Measurements from ENCODE around the gene AMIGO2. TPM values are rescaled to one million over a fixed set of nuclear protein-coding genes. Genes with fewer than 3 reads are reported as not detected.
"Not testable (repeated sequence)": the region's sequence is repeated elsewhere in the genome, so short reads cannot be mapped to it uniquely, and the experiment has no call there.

The AMIGO2 gene
- total RNA-seq, 1 donor from 2014 or later, result 2.3 TPM

DNA sequence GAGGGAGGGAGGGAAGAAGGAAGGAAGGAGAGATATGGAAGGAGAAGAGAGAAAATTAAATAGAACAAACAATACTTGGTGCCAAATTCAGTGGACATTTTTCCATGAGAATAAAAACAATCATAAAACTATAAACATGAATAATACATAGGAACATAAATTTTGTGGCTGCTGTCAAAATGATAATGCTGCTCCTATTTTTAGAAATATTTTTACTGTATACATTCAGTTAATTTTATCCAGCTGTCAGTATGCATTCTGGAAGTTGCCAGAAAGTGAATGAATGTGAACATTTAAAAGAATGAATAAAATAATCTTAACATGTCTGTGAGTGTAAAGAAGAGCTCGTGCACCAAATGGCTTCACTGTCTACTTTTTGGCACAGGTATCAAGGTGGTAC lies 14.2 kb downstream of the AMIGO2 start:
- Histone ChIP-seq H3K9me3 (replicated peaks) (no peaks in the 10 kb centered on the region), H3K4me3 (no peak overlapping the region), H3K27me3 (ENCODE audit: low read depth) (no peaks in the 10 kb centered on the region), H3K27ac (replicated peaks) (no peak overlapping the region), H3K4me1 (peaks cover 7% of the 10 kb centered on the region), H3K36me3 (no peaks in the 10 kb centered on the region)
- intact Hi-C loops (cut with micrococcal nuclease), result no loop called here
- TF ChIP-seq, protein P1, sequence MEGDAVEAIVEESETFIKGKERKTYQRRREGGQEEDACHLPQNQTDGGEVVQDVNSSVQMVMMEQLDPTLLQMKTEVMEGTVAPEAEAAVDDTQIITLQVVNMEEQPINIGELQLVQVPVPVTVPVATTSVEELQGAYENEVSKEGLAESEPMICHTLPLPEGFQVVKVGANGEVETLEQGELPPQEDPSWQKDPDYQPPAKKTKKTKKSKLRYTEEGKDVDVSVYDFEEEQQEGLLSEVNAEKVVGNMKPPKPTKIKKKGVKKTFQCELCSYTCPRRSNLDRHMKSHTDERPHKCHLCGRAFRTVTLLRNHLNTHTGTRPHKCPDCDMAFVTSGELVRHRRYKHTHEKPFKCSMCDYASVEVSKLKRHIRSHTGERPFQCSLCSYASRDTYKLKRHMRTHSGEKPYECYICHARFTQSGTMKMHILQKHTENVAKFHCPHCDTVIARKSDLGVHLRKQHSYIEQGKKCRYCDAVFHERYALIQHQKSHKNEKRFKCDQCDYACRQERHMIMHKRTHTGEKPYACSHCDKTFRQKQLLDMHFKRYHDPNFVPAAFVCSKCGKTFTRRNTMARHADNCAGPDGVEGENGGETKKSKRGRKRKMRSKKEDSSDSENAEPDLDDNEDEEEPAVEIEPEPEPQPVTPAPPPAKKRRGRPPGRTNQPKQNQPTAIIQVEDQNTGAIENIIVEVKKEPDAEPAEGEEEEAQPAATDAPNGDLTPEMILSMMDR (IDR thresholded peaks at IDR 0.05; ENCODE audit: borderline replicate concordance), result no peak
- DNase-seq, result no peak

DNA sequence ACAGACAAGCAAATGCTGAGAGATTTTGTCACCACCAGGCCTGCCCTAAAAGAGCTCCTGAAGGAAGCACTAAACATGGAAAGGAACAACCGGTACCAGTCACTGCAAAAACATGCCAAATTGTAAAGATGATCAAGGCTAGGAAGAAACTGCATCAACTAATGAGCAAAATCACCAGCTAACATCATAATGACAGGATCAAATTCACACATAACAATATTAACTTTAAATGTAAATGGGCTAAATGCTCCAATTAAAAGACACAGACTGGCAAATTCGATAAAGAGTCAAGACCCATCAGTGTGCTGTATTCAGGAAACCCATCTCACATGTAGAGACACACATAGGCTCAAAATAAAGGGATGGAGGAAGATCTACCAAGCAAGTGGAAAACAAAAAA lies 21.1 kb downstream of the AMIGO2 start:
- H3K4me3 ChIP-seq; intact Hi-C loops (cut with micrococcal nuclease); H3K4me1 ChIP-seq; H3K36me3 ChIP-seq; H3K27me3 ChIP-seq (ENCODE audit: low read depth); H3K27ac ChIP-seq (replicated peaks); DNase-seq: not testable (repeated sequence)
- peaks cover 11% of the 10 kb centered on the region for H3K9me3 ChIP-seq (replicated peaks)

GRCh38 chr12:47056944-47057343 lies 22.8 kb downstream of the AMIGO2 start:
- H3K36me3 ChIP-seq; H3K4me1 ChIP-seq; H3K4me3 ChIP-seq; intact Hi-C loops (cut with micrococcal nuclease); H3K27ac ChIP-seq (replicated peaks); DNase-seq; H3K27me3 ChIP-seq (ENCODE audit: low read depth): not testable (repeated sequence)
- H3K9me3 ChIP-seq (replicated peaks), result peaks cover 17% of the 10 kb centered on the region

GRCh38 chr12:47055856-47056255 lies 23.9 kb downstream of the AMIGO2 start:
- H3K36me3 ChIP-seq; H3K4me1 ChIP-seq; H3K4me3 ChIP-seq; intact Hi-C loops (cut with micrococcal nuclease); H3K27ac ChIP-seq (replicated peaks); H3K27me3 ChIP-seq (ENCODE audit: low read depth); DNase-seq: not testable (repeated sequence)
- peaks cover 28% of the 10 kb centered on the region for H3K9me3 ChIP-seq (replicated peaks)

DNA sequence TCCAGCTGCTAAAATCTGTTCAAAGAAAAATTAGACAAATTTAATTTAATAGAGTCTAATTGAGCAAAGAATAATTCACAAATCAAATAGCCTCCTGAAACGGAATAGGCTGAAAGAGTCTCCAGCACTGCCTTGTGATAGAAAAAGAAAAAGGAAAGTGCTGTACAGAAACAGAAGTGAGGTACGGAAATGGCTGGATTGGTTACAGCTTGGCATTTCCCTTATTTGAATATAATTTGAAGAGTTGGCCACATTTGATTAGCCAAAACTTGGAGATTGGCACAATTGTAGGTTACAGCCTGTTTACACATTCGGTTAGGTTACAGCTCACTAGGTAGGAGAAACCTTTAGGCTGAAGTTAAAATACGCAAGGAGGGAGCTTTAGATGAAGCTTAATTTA lies 25.1 kb downstream of the AMIGO2 start:
- Histone ChIP-seq H3K4me3 (no peak overlapping the region), H3K27me3 (ENCODE audit: low read depth) (no peaks in the 10 kb centered on the region), H3K9me3 (replicated peaks) (peaks cover 33% of the 10 kb centered on the region), H3K27ac (replicated peaks) (no peak overlapping the region), H3K36me3 (no peaks in the 10 kb centered on the region), H3K4me1 (no peaks in the 10 kb centered on the region)
- intact Hi-C loops (cut with micrococcal nuclease), result no loop called here
- TF ChIP-seq, protein P1 (IDR thresholded peaks at IDR 0.05; ENCODE audit: borderline replicate concordance), result no peak
- DNase-seq, result no peak

DNA sequence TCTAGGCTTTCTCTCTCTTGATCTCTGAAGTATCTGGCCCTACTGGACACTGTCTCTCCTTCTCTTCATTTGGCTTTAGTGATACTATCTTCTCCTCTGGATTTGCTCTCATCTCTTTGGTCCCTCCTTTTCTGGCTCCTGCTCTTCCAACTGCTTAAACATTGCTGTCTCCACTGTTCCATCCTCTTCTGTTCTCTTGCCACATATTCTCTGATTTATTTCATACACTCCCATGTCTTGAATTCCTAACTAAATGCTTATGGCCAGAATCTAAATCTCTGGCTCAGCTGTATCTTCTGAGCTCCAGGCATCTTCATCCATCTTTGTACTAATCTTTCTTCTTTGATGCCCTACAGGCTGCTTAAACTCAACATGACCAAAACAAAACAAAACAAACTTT lies 25.8 kb downstream of the AMIGO2 start:
- H3K4me3 ChIP-seq, result no peak overlapping the region
- TF ChIP-seq, protein P1 (IDR thresholded peaks at IDR 0.05; ENCODE audit: borderline replicate concordance), result no peak
- no peaks in the 10 kb centered on the region for H3K36me3 ChIP-seq
- H3K4me1 ChIP-seq, result no peaks in the 10 kb centered on the region
- no peaks in the 10 kb centered on the region for H3K27me3 ChIP-seq (ENCODE audit: low read depth)
- intact Hi-C loops (cut with micrococcal nuclease), result no loop called here
- DNase-seq, result no peak
- H3K27ac ChIP-seq (replicated peaks), result no peak overlapping the region
- peaks cover 33% of the 10 kb centered on the region for H3K9me3 ChIP-seq (replicated peaks)

DNA sequence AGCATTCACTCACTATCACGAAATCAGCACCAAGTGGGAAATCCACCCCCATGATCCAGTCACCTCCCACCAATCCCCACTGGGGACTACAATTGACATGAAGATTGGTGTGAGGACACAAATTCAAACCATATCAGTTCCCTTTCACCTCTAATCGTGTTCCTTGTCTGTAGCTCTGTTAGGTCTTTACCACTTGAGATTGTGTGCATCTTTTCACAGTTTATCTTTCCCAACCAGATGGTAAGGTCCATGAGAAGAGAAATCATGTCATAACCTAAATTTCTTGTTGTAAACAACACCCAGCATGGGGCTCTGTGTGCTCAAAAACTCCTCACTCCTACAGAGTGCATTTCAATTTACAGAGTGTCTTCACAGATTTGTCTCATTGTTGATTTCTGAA lies 27.5 kb downstream of the AMIGO2 start:
- intact Hi-C loops (cut with micrococcal nuclease), result no loop called here
- no peak for DNase-seq
- Histone ChIP-seq H3K27me3 (ENCODE audit: low read depth) (no peaks in the 10 kb centered on the region), H3K9me3 (replicated peaks) (peaks cover 32% of the 10 kb centered on the region), H3K27ac (replicated peaks) (no peak overlapping the region), H3K4me3 (no peak overlapping the region), H3K36me3 (no peaks in the 10 kb centered on the region), H3K4me1 (no peaks in the 10 kb centered on the region)
- TF ChIP-seq, protein P1 (IDR thresholded peaks at IDR 0.05; ENCODE audit: borderline replicate concordance), result no peak

DNA sequence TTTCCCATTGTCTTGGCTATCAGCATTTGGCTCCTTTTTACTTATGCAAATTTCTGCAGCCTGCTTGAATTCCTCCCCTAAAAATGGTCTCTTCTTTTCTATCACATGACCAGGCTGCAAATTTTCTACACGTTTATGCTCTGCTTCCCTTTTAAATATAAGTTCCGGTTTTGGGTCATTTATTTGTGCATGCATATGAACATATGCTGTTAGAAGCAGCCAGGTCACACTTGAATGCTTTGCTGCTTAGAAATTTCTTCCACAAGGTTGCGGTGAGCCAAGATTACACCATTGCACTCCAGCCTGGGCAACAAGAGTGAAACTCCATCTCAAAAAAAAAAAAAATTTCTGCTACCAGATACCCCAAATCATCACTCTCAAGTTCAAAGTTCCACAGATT lies 28.5 kb downstream of the AMIGO2 start:
- H3K4me3 ChIP-seq; DNase-seq; H3K36me3 ChIP-seq; H3K27me3 ChIP-seq (ENCODE audit: low read depth); intact Hi-C loops (cut with micrococcal nuclease); H3K27ac ChIP-seq (replicated peaks); H3K4me1 ChIP-seq: not testable (repeated sequence)
- peaks cover 24% of the 10 kb centered on the region for H3K9me3 ChIP-seq (replicated peaks)
